Fibroblast of the aortic adventitia (primary cell): ENCODE results near the gene NAA10. TPM values are rescaled to one million over a fixed set of nuclear protein-coding genes. Genes with fewer than 3 reads are reported as not detected.

ENCODE experiments used
- DNase-seq: peaks from one replicate; pipeline ENCODE4 v3.0.0-alpha.2; 2010; ENCODE audit warnings: low read depth
- H3K4me3 ChIP-seq: 2 replicates; pipeline ENCODE4 v1.5.1; 2011; ENCODE audit warnings: low read depth, mild to moderate bottlenecking, control low read depth, low read length, moderate library complexity
- total RNA-seq: library from RNA; depleted of rRNA; stranded (reverse); fragments of >200 nt; gene quantifications from 2 replicates; pipeline ENCODE4 v1.2.3, GENCODE V29; 2012; ENCODE audit warnings: low replicate concordance
- TF ChIP-seq, protein P1 (sequence below): IDR thresholded peaks from 2 replicates; pipeline ENCODE4 v1.5.1; 2011; ENCODE audit warnings: mild to moderate bottlenecking, low read length, control low read depth, inconsistent platforms; ENCODE audit not compliant: insufficient read depth

The NAA10 gene
- total RNA-seq, 1 donor: 84.7 TPM

DNA sequence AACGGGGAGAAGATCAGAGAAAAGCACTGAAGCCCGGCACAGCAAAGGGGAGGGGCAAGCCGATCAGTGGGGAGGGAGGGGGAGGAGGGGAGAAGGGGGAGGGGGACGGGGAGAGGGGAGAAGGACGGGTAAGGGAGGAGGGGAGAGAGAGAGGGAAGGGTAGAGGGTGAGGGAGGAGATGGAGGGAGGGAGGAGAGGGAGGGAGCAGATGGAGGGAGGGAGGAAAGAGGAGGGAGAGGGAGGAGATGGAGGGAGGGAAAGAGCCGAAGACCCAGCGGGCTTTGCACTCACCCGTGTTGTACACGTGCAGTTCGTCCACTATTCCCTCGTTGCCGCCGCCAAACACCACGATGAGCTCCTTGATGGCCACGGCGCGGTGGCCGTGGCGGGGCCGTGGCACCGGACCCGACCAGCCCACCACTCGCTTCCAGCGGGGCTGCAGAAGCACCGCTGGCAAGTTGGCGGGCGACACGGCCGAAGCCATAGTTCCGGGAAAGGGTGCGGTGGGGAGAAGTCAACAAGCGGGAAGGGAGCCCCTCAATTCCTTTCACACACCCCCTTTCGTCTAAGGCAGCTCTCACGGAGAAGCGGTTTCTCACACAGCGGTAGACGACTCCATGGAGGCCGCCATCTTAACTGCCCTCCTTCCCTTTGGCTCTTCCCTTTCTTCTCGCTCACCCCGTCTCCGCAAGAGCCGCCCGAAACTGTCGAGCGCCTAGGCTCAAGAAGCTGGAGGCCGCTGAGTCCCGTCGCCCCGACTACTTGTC lies 35.7 kb upstream of the NAA10 start:
- peak overlapping the region; percentile 88 for H3K4me3 ChIP-seq
- TF ChIP-seq, protein P1, sequence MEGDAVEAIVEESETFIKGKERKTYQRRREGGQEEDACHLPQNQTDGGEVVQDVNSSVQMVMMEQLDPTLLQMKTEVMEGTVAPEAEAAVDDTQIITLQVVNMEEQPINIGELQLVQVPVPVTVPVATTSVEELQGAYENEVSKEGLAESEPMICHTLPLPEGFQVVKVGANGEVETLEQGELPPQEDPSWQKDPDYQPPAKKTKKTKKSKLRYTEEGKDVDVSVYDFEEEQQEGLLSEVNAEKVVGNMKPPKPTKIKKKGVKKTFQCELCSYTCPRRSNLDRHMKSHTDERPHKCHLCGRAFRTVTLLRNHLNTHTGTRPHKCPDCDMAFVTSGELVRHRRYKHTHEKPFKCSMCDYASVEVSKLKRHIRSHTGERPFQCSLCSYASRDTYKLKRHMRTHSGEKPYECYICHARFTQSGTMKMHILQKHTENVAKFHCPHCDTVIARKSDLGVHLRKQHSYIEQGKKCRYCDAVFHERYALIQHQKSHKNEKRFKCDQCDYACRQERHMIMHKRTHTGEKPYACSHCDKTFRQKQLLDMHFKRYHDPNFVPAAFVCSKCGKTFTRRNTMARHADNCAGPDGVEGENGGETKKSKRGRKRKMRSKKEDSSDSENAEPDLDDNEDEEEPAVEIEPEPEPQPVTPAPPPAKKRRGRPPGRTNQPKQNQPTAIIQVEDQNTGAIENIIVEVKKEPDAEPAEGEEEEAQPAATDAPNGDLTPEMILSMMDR: no peak
- DNase-seq: peak; percentile 75

DNA sequence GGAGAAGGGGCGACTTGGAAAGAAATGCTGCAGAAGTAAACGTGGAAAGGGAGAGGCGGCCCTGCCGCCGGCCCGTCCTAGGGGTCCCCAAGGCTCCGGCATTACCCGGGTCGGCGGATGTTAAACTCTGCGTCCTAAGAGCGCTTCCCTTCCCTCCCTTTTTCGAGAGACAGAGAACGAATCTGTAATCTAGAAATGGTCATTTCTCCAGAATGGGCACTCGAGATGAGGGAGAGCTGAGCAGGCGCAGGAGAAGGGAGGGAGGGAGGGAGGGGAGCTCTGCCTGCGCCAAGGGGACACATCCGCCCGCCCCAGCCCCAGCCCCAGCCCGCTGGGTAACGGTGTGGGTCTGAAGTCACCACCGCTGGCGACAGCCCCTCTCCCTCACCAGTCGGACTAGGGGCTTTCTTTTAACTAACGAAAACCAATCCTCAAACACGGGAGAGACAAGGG lies 35.1 kb upstream of the NAA10 start:
- H3K4me3 ChIP-seq: peak overlapping the region; percentile 88
- TF ChIP-seq, protein P1: no peak
- peak; percentile 35 for DNase-seq

DNA sequence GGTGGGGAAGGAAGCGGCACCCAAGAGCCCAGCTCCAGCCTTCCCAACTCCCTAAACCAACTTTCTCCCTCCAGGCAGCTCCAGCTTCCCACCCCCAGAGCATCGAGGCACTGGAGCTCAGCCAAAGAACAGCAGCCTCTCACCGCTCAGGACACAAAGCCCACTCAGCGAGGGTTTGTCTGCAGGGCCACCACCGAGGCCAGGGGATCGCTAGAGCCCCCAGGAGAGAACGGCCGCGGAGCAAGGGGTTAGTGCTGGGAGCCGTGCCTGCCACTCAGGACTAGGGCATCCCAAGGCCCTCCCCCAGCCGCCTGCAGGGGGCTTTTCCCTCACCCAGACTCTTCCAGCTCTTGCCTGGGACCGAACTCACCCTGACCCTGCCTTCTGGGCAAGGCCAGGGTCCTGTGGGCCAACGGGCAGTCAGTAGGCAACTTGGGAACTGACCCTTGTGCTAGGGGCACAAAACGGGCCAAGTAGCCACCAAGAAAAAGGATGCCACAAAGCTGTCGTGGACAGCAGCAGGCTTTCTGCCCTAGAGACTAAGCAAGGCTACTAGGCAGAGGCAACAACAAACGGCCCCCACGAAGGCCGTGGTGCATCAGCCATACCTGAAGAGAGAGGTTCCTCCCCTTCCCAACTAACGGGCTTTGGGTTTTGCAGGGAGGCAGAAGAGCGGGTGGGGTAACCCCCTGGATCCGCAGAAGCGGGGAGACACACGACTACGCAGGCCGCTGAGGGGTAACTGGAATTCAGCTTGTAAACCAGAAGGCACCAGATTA lies 34.5 kb upstream of the NAA10 start:
- DNase-seq: no peak
- TF ChIP-seq, protein P1: no peak
- H3K4me3 ChIP-seq: peak overlapping the region; percentile 88

DNA sequence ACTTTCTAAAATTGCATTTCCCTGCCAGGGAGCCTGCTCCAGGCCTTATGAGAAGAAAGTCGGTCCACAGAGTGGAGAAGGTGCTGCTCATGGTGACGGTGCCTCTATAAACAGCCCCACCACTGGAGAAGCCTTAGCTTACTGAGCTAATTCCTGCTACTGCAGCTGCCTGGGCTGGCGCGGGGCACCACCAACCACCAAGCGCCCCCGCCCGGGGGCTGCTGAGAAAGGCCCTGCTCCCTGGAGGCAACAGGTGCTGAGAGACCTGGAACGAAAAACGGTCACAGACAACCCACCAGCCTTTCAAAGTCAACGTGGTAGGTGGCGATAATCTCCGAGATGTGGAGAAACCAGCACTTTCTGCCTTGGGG lies 33.9 kb upstream of the NAA10 start:
- TF ChIP-seq, protein P1: no peak
- H3K4me3 ChIP-seq: peak overlapping the region; percentile 88
- DNase-seq: no peak

DNA sequence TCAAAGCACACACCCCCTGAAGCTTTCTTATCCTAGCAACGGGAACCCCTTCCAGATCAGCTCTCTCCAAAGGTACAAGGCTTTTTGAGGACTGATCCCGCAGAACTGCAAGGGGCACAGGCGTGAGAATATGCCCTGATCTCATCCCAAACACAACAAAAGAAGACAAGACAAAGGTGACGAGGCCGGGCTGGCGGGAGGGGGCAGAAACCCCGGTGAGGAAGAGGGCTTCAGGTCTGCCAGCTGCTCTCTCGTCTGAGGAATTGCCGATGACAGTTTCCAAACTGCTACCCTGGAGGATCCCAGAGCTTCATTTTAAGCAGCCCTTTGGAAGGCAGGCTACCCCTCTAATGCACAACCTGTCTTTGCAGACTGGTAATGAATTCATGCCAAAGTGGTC lies 33.4 kb upstream of the NAA10 start:
- H3K4me3 ChIP-seq: peak overlapping the region; percentile 88
- TF ChIP-seq, protein P1: no peak
- DNase-seq: no peak

DNA sequence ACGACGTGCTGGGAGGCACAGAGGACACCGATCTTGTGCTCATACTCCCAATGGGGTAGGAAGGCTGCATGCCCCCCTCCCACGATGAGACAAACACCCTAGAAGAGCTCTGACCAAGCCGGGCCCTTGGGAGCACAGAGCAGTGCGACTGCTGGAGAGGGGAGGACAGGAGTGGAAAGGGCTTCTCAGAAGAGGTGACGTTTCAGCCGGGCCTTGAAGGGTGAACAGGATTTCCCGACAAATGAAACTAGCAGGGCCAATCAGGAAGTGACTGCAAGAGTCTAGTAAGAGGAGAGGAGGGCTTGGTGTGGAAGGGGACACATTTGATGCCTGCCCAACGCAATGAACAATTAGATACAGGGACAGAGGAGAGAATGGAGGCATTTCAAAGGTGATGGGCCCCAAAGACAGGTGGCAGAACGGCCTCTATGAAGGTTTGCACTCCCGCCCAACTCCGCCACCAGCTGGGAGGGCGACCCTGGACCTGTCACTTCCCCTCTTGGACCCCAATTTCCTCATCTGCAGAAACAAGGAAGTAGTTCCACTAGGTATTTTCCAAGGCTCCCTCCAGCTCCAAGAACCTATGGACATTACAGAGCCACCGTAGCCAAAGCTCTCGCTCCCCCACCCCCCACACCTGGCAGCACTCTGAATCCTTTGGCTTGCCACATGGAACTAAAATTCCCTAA lies 32.8 kb upstream of the NAA10 start:
- peak overlapping the region; percentile 88 for H3K4me3 ChIP-seq
- no peak for DNase-seq
- TF ChIP-seq, protein P1: no peak
